K562 (cell line): ENCODE results near the gene FMNL3. TPM values are rescaled to one million over a fixed set of nuclear protein-coding genes. Genes with fewer than 3 reads are reported as not detected.
A peak's percentile ranks its signal among the peaks of the same experiment; 100 is the strongest.

Source experiments
- ATF3 ChIP-seq, 2 experiments: fragments of 450-650 bp in 1 of 2; sonication (generic) in 1 of 2; formaldehyde crosslinking in 1 of 2; IDR thresholded peaks in 1 of 2; conservative IDR thresholded peaks in 1 of 2; 2 replicates each; pipeline versions ENCODE4 v1.6.1 to v1.8.1; 2016 to 2023; ENCODE audit warnings: mild to moderate bottlenecking in 2 of 2, moderate library complexity in 2 of 2, inconsistent platforms in 1 of 2, missing genetic modification reagents in 1 of 2
- CREB1 ChIP-seq, 2 experiments: sonication (generic) in 1 of 2; formaldehyde crosslinking in 1 of 2; IDR thresholded peaks; 2 replicates each; pipeline versions ENCODE4 v1.6.1 to v1.8.0; 2012 to 2022; ENCODE audit warnings: inconsistent platforms in 1 of 2, mild to moderate bottlenecking in 1 of 2, missing genetic modification reagents in 1 of 2, moderate library complexity in 1 of 2
- CXXC5 ChIP-seq: fragments of 250-450 bp; sonication (Bioruptor Pico); IDR thresholded peaks from 2 replicates; pipeline ENCODE4 v1.8.0; 2022; ENCODE audit warnings: inconsistent platforms, mild to moderate bottlenecking, moderate library complexity
- EZH2 ChIP-seq: IDR thresholded peaks from 2 replicates; pipeline ENCODE4 v1.6.1; 2012; ENCODE audit warnings: low read depth, mild to moderate bottlenecking, inconsistent platforms, low read length, borderline replicate concordance
- GTF2F1 ChIP-seq: IDR thresholded peaks from 2 replicates; pipeline ENCODE4 v1.6.1; 2011; ENCODE audit warnings: low read depth, low read length, improper control_type of control experiment
- KAT7 ChIP-seq: sonication (generic); formaldehyde crosslinking; IDR thresholded peaks from 2 replicates; pipeline ENCODE4 v1.8.0; 2022; ENCODE audit warnings: missing genetic modification reagents, mild to moderate bottlenecking, borderline replicate concordance
- LARP7 ChIP-seq: fragments of 450-650 bp; IDR thresholded peaks from 2 replicates; pipeline ENCODE4 v1.6.1; 2016
- MXI1 ChIP-seq: IDR thresholded peaks from 2 replicates; pipeline ENCODE4 v1.6.1; 2011; ENCODE audit warnings: low read depth, mild to moderate bottlenecking, improper control_type of control experiment, low read length
- RCOR1 ChIP-seq, 2 experiments: IDR thresholded peaks; 2 replicates each; pipeline ENCODE4 v1.6.1; 2012; ENCODE audit warnings: low read depth in 2 of 2, low read length in 2 of 2, borderline replicate concordance in 1 of 2, improper control_type of control experiment in 1 of 2
- SRSF9 ChIP-seq: fragments of 200-400 bp; formaldehyde crosslinking; IDR thresholded peaks from 2 replicates; pipeline ENCODE4 v1.6.1; 2017; ENCODE audit warnings: low read depth, low read length, borderline replicate concordance
- TAF1 ChIP-seq: IDR thresholded peaks from 2 replicates; pipeline ENCODE4 v1.6.1; 2011; ENCODE audit warnings: mild to moderate bottlenecking, low read length, moderate library complexity; ENCODE audit not compliant: insufficient read depth, control insufficient read depth, severe bottlenecking; ENCODE audit errors: extremely low read depth
- TCF7 ChIP-seq: sonication (generic); IDR thresholded peaks from 2 replicates; pipeline ENCODE4 v1.6.1; 2016; ENCODE audit warnings: antibody characterized with exemption, borderline replicate concordance
- TEAD2 ChIP-seq: fragments of 450-650 bp; IDR thresholded peaks from 2 replicates; pipeline ENCODE4 v1.6.1; 2016; ENCODE audit warnings: missing genetic modification characterization, control low read depth, missing compliant biosample characterization
- ZKSCAN1 ChIP-seq: fragments of 150-350 bp; IDR thresholded peaks from 2 replicates; pipeline ENCODE4 v1.6.1; 2016; ENCODE audit warnings: low read depth, low read length
- ZNF408 ChIP-seq: fragments of 250-450 bp; sonication (Bioruptor Pico); IDR thresholded peaks from 2 replicates; pipeline ENCODE4 v1.4.0; 2020; ENCODE audit warnings: low read depth, mild to moderate bottlenecking, moderate library complexity
- ZNF764 ChIP-seq: fragments of 250-450 bp; sonication (Bioruptor Pico); IDR thresholded peaks from 2 replicates; pipeline ENCODE4 v1.4.0; 2020; ENCODE audit warnings: low read depth, mild to moderate bottlenecking, moderate library complexity
- ZNF79 ChIP-seq: fragments of 250-450 bp; sonication (Bioruptor Pico); IDR thresholded peaks from 2 replicates; pipeline ENCODE4 v1.4.0; 2020; ENCODE audit warnings: low read depth, mild to moderate bottlenecking, moderate library complexity
- polyA plus RNA-seq, 8 experiments: library from polyadenylated mRNA; depleted of rRNA in 4 of 8; stranded (reverse) in 5 of 8; unstranded in 3 of 8; fragments of >200 nt; fragmentation: Nextera tagmentation in 2 of 8; fragmentation: Illumina TruSeq in 1 of 8; extraction: Ambion mirVana in 2 of 8; extraction: Trizol in 1 of 8; gene quantifications; 2 replicates each; pipeline versions ENCODE4 v1.2.1 to v1.2.3, GENCODE V29; 2011 to 2014; ENCODE audit warnings: inconsistent platforms in 1 of 8, missing spikeins in 1 of 8
- total RNA-seq, 7 experiments: library from RNA; depleted of rRNA in 6 of 7; stranded (reverse); fragments of >200 nt in 6 of 7; fragmentation: Illumina TruSeq in 2 of 7; extraction: Trizol in 2 of 7; gene quantifications; 2 replicates each; pipeline versions ENCODE4 v1.2.1 to v1.2.3, GENCODE V29; 2011 to 2021; ENCODE audit warnings: low replicate concordance in 1 of 7
- TF ChIP-seq, protein P1 (sequence below): sonication (generic); formaldehyde crosslinking; IDR thresholded peaks from 2 replicates; pipeline ENCODE4 v1.8.0; 2022; ENCODE audit warnings: mild to moderate bottlenecking, missing genetic modification reagents
- TF ChIP-seq, protein P2 (sequence below), 2 experiments: IDR thresholded peaks; 2 replicates each; pipeline ENCODE4 v1.6.1; 2012; ENCODE audit warnings: improper control_type of control experiment in 2 of 2, low read depth in 2 of 2, low read length in 2 of 2, borderline replicate concordance in 1 of 2

The FMNL3 gene
- total and polyA plus RNA-seq, 9 of the 15 experiments (the other 6 are each of a cell fraction or from before 2014, with no cell fraction given): 0.49 to 14.4 (median 6.8) TPM

DNA sequence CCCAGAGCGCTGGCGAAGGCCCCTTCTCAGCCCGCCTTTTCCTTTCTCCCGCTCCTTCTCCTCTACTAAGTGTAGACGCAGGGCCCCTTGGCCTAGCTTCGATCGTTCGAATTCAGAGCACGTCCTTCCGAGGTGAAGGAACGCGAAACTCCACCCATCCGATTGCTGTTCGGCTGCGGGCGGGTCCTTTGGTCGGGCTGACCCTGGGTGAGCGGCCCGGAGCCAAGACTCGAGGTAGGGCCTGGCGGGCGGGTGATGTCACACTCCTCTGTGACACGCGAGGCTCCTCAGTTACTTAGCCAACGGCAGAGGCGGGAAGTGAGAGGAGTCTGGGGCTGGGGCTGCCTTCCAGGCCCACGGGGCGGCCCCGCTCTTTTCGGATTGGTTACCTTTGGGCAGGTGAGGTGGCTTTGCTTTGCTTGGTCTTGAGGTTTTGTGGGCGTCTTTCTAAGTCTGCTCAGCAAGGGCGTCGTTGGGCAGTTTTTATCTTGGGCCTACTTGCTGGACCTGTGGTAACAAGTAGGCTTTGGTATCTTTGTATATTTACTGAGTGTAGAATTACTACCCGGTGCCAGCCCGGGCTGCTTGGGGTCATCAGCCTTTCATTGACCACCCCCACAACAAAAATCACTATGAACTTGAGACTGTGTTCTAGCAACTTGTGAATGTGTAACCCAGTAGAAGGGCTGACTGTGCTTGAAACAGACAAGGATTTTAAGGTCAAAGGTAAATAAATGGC lies 34.8 kb upstream of the FMNL3 start (continued):
- 0 out of 4 replicates have a peak, but pooled peaks of 1 of the 2 experiments have one; percentile 17 for TF ChIP-seq RCOR1 (IDR thresholded peaks at IDR 0.05; ENCODE audit: borderline replicate concordance in 1 of 2, low read depth in 2 of 2, low read length in 2 of 2)
- peak; percentile 65 for TF ChIP-seq TAF1
- TF ChIP-seq SRSF9: no peak
- no peak for TF ChIP-seq TEAD2 (tag)
- TF ChIP-seq ATF3 (IDR thresholded peaks at IDR 0.05): peak; percentile 90
- peak; percentile 81 for TF ChIP-seq ATF3 (CRISPR knock-in tag; conservative IDR thresholded peaks at IDR 0.05)
- TF ChIP-seq, protein P1, sequence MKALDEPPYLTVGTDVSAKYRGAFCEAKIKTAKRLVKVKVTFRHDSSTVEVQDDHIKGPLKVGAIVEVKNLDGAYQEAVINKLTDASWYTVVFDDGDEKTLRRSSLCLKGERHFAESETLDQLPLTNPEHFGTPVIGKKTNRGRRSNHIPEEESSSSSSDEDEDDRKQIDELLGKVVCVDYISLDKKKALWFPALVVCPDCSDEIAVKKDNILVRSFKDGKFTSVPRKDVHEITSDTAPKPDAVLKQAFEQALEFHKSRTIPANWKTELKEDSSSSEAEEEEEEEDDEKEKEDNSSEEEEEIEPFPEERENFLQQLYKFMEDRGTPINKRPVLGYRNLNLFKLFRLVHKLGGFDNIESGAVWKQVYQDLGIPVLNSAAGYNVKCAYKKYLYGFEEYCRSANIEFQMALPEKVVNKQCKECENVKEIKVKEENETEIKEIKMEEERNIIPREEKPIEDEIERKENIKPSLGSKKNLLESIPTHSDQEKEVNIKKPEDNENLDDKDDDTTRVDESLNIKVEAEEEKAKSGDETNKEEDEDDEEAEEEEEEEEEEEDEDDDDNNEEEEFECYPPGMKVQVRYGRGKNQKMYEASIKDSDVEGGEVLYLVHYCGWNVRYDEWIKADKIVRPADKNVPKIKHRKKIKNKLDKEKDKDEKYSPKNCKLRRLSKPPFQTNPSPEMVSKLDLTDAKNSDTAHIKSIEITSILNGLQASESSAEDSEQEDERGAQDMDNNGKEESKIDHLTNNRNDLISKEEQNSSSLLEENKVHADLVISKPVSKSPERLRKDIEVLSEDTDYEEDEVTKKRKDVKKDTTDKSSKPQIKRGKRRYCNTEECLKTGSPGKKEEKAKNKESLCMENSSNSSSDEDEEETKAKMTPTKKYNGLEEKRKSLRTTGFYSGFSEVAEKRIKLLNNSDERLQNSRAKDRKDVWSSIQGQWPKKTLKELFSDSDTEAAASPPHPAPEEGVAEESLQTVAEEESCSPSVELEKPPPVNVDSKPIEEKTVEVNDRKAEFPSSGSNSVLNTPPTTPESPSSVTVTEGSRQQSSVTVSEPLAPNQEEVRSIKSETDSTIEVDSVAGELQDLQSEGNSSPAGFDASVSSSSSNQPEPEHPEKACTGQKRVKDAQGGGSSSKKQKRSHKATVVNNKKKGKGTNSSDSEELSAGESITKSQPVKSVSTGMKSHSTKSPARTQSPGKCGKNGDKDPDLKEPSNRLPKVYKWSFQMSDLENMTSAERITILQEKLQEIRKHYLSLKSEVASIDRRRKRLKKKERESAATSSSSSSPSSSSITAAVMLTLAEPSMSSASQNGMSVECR (CRISPR knock-in tag): peak; percentile 60; the same call in 1 of the 2 replicates
- TF ChIP-seq CREB1 (IDR thresholded peaks at IDR 0.05): peak; percentile 60
- no peak; the same call in none of the 2 replicates for TF ChIP-seq CREB1 (CRISPR knock-in tag; IDR thresholded peaks at IDR 0.05)
- peak; percentile 35 for TF ChIP-seq CXXC5 (CRISPR knock-in tag)
- 0 out of 2 replicates have a peak, but pooled peaks have one; percentile 25 for TF ChIP-seq GTF2F1
- 0 out of 2 replicates have a peak, but pooled peaks have one; percentile 45 for TF ChIP-seq TCF7
- peak; percentile 74; the same call in 1 of the 2 replicates for TF ChIP-seq LARP7
- TF ChIP-seq ZNF408 (CRISPR knock-in tag): no peak
- no peak for TF ChIP-seq ZNF764 (CRISPR knock-in tag)
- TF ChIP-seq KAT7: no peak
- TF ChIP-seq EZH2: no peak
- no peak for TF ChIP-seq ZNF79 (CRISPR knock-in tag)
- TF ChIP-seq, protein P2, sequence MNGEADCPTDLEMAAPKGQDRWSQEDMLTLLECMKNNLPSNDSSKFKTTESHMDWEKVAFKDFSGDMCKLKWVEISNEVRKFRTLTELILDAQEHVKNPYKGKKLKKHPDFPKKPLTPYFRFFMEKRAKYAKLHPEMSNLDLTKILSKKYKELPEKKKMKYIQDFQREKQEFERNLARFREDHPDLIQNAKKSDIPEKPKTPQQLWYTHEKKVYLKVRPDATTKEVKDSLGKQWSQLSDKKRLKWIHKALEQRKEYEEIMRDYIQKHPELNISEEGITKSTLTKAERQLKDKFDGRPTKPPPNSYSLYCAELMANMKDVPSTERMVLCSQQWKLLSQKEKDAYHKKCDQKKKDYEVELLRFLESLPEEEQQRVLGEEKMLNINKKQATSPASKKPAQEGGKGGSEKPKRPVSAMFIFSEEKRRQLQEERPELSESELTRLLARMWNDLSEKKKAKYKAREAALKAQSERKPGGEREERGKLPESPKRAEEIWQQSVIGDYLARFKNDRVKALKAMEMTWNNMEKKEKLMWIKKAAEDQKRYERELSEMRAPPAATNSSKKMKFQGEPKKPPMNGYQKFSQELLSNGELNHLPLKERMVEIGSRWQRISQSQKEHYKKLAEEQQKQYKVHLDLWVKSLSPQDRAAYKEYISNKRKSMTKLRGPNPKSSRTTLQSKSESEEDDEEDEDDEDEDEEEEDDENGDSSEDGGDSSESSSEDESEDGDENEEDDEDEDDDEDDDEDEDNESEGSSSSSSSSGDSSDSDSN (IDR thresholded peaks at IDR 0.05; ENCODE audit: borderline replicate concordance in 1 of 2, low read depth in 2 of 2, low read length in 2 of 2): peak; percentile 74 to 81; a peak in 3 of 4 replicates
- TF ChIP-seq MXI1: no peak
- 0 out of 2 replicates have a peak, but pooled peaks have one; percentile 10 for TF ChIP-seq ZKSCAN1
